A673 (cell line): ENCODE measurements around the gene CAMK2G. TPM values are rescaled to one million over a fixed set of nuclear protein-coding genes. Genes with fewer than 3 reads are reported as not detected.

Experiments used
- BruUV-seq: library from RNA; stranded (reverse); fragments of 400-500 nt; replicated peaks from 2 replicates; lab custom pipeline; 2021; lab: Mats Ljungman, UMichigan
- CTCF ChIA-PET: fragments of 300-600 bp; sonication (Branson Sonifier 250); formaldehyde crosslinking; loops from one replicate; lab custom pipeline; 2022; ENCODE audit warnings: antibody characterized with exemption; lab: Charles Lee
- POLR2A ChIA-PET: fragments of 300-600 bp; sonication (Branson Sonifier 250); formaldehyde crosslinking; loops from one replicate; lab custom pipeline; 2022; ENCODE audit warnings: antibody characterized with exemption; ENCODE audit not compliant: low non-redundant PET; lab: Charles Lee
- DNase-seq: peaks from one replicate; pipeline ENCODE4 v3.0.0-alpha.2; 2015; ENCODE audit warnings: low spot score
- H3K27ac ChIP-seq: fragments of 200-600 bp; sonication (generic); 2 replicates; pipeline ENCODE4 v1.5.1; 2016; ENCODE audit warnings: mixed run types, low read depth, mild to moderate bottlenecking, mixed read lengths, antibody characterized with exemption, low read length; ENCODE audit not compliant: poor library complexity, severe bottlenecking
- H3K27me3 ChIP-seq: fragments of 200-600 bp; sonication (generic); replicated peaks from 2 replicates; pipeline ENCODE4 v1.6.1; 2017; ENCODE audit warnings: mixed run types, low read depth, mild to moderate bottlenecking, mixed read lengths, antibody characterized with exemption, low read length; ENCODE audit not compliant: insufficient read depth, poor library complexity
- H3K36me3 ChIP-seq: fragments of 200-600 bp; sonication (generic); 2 replicates; pipeline ENCODE4 v1.6.1; 2016; ENCODE audit warnings: mixed run types, mild to moderate bottlenecking, mixed read lengths, antibody characterized with exemption, low read length; ENCODE audit not compliant: insufficient read depth, poor library complexity, severe bottlenecking
- H3K4me1 ChIP-seq: fragments of 200-600 bp; sonication (generic); 2 replicates; pipeline ENCODE4 v1.6.1; 2017; ENCODE audit warnings: mixed run types, mild to moderate bottlenecking, mixed read lengths, antibody characterized with exemption, low read length; ENCODE audit not compliant: insufficient read depth, poor library complexity, severe bottlenecking
- H3K4me3 ChIP-seq: fragments of 200-600 bp; sonication (generic); 2 replicates; pipeline ENCODE4 v1.5.1; 2016; ENCODE audit warnings: low read depth, mixed run types, mild to moderate bottlenecking, mixed read lengths, low read length; ENCODE audit not compliant: poor library complexity, severe bottlenecking
- H3K9me3 ChIP-seq: fragments of 200-600 bp; sonication (generic); 2 replicates; pipeline ENCODE4 v1.6.1; 2016; ENCODE audit warnings: mixed run types, low read depth, mild to moderate bottlenecking, mixed read lengths, antibody characterized with exemption, low read length; ENCODE audit not compliant: poor library complexity, severe bottlenecking
- EZH2 ChIP-seq: fragments of 200-600 bp; sonication (generic); IDR thresholded peaks from 2 replicates; pipeline ENCODE4 v1.6.1; 2017; ENCODE audit warnings: borderline replicate concordance, low read depth, mild to moderate bottlenecking, mixed read lengths, antibody characterized with exemption, low read length; ENCODE audit not compliant: poor library complexity, severe bottlenecking
- intact Hi-C: fragments of 100-400 bp; cut with micrococcal nuclease; formaldehyde crosslinking; loops from one replicate; pipeline ENCODE4 v1.10.0; 2022; ENCODE audit not compliant: unreplicated experiment
- total RNA-seq: library from RNA; stranded (reverse); gene quantifications from 2 replicates; pipeline ENCODE4 v1.2.3, GENCODE V29; 2021
- TF ChIP-seq, protein P1 (sequence below): fragments of 300-800, 200-600 bp; sonication (generic); conservative IDR thresholded peaks from 2 replicates; pipeline ENCODE4 v1.5.1; 2017; ENCODE audit warnings: low read depth, mild to moderate bottlenecking, antibody characterized with exemption, low read length, moderate library complexity, mixed read lengths

The CAMK2G gene
- total RNA-seq, 1 experiment from 2014 or later: 32.7 TPM

DNA sequence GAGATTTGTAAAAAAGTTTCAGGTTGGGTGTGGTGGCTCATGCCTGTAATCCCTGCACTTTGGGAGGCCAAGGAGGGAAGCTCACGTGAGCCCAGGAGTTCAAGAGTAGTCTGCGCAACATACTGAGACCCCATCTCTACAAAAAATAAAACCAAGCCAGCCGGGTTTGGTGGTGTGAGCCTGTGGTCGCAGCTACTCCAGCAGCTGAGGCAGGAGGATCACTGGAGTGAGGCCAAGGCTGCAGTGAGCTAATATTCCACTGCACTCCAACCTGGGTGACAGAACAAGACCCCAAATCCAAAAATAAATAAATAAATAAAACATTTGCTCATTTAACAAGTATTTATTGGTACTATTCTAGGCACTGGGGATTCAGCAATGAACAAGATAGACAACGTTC, 94.1 kb downstream of the CAMK2G start:
- H3K9me3 ChIP-seq: no peaks in the 10 kb centered on the region

DNA sequence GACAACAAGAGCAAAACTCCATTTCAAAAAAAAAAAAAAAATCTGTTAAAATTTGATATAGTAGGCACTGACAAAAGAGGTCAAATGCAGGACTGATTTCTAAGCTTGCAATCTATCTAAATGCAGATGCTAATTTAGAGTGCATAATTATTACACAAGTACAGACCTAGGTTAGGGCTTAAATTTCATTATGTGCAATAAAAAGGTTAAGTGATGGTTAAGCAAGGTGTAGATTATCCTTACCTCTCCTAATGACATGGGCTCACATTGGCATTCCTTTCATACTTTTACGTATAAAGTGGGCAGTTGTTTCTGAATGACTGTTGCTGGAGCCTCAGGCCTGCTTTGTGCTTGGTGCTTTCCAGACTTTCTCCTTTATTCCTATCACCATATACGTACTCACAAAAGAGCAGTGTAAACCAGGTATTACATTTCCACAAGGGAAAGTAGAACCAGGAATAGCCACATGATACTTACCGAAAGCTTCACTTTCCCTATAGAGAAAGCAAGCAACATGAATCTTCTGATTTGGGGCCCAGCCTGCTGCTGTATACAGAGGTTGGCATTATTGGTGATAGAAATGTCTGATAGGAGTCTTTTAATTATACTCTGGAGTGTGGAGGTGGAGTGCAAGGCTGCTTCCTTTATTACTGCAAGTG, 94.7 kb downstream of the CAMK2G start:
- POLR2A ChIA-PET: no interaction called here

More for the DNA sequence above, 94.1 kb downstream of the CAMK2G start:
- intact Hi-C loops: no loop called here
- no TSS peak for BruUV-seq
- ChIA-PET CTCF (no interaction called here), POLR2A (no interaction called here)
- no peak for TF ChIP-seq EZH2
- TF ChIP-seq, protein P1, sequence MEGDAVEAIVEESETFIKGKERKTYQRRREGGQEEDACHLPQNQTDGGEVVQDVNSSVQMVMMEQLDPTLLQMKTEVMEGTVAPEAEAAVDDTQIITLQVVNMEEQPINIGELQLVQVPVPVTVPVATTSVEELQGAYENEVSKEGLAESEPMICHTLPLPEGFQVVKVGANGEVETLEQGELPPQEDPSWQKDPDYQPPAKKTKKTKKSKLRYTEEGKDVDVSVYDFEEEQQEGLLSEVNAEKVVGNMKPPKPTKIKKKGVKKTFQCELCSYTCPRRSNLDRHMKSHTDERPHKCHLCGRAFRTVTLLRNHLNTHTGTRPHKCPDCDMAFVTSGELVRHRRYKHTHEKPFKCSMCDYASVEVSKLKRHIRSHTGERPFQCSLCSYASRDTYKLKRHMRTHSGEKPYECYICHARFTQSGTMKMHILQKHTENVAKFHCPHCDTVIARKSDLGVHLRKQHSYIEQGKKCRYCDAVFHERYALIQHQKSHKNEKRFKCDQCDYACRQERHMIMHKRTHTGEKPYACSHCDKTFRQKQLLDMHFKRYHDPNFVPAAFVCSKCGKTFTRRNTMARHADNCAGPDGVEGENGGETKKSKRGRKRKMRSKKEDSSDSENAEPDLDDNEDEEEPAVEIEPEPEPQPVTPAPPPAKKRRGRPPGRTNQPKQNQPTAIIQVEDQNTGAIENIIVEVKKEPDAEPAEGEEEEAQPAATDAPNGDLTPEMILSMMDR: no peak
- Histone ChIP-seq H3K4me1 (peaks cover 11% of the 10 kb centered on the region), H3K4me3 (peak overlapping the region; percentile 87), H3K27ac (no peak overlapping the region), H3K27me3 (no peaks in the 10 kb centered on the region), H3K36me3 (peaks cover 19% of the 10 kb centered on the region)
- DNase-seq: no peak

DNA sequence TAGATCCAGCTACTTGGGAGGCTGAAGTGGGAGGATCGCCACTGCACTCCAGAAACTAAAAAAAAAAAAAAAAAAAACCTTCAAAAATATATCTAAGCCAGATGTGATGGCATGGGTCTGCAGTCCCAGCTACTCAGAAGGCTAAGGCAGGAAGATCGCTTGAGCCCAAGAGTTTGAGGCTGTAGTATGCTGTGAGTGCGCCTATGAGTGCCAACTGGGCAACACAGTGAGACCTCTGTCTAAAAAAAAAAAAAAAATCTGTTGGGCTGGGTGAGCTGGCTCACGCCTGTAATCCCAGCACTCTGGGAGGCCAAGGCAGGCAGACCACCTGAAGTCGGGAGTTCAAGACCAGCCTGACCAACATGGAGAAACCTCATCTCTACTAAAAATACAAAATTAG, 95.3 kb downstream of the CAMK2G start:
- no peak for TF ChIP-seq EZH2
- TF ChIP-seq, protein P1: no peak
- no TSS peak for BruUV-seq
- intact Hi-C loops: no loop called here
- no peak for DNase-seq
- Histone ChIP-seq H3K27ac (no peak overlapping the region), H3K4me3 (no peak overlapping the region), H3K4me1 (peaks cover 20% of the 10 kb centered on the region), H3K27me3 (no peaks in the 10 kb centered on the region), H3K36me3 (peaks cover 22% of the 10 kb centered on the region), H3K9me3 (no peaks in the 10 kb centered on the region)
- ChIA-PET CTCF (no interaction called here), POLR2A (no interaction called here)

More for the DNA sequence above, 94.7 kb downstream of the CAMK2G start:
- H3K27me3 ChIP-seq: no peaks in the 10 kb centered on the region
- H3K4me3 ChIP-seq: no peak overlapping the region
- TF ChIP-seq, protein P1: no peak
- no peak for TF ChIP-seq EZH2
- BruUV-seq: no TSS peak
- H3K9me3 ChIP-seq: no peaks in the 10 kb centered on the region
- no peak for DNase-seq
- CTCF ChIA-PET: no interaction called here
- H3K27ac ChIP-seq: no peak overlapping the region
- peaks cover 22% of the 10 kb centered on the region for H3K36me3 ChIP-seq
- H3K4me1 ChIP-seq: peaks cover 17% of the 10 kb centered on the region
- intact Hi-C loops: no loop called here
